GM13977 (cell line): Measurements from ENCODE around the gene TTLL13.

Experiments used
- DNase-seq: peaks from one replicate; pipeline ENCODE4 v3.0.0; 2012; ENCODE audit warnings: low spot score
- in situ Hi-C: fragments of 300-500 bp; cut with MboI; formaldehyde crosslinking; loops from one replicate; pipeline ENCODE4 v1.12.0; 2022; ENCODE audit warnings: low sequenced_read_pairs, low pct_unique_long_range_greater_than_20kb, mixed read lengths, inconsistent platforms; ENCODE audit not compliant: unreplicated experiment
- TF ChIP-seq, protein P1 (sequence below): IDR thresholded peaks from 2 replicates; pipeline ENCODE4 v1.5.1; 2012; ENCODE audit warnings: mild to moderate bottlenecking, control low read depth; ENCODE audit not compliant: insufficient read depth; ENCODE audit errors: extremely low read depth, missing control alignments

The TTLL13 gene

DNA sequence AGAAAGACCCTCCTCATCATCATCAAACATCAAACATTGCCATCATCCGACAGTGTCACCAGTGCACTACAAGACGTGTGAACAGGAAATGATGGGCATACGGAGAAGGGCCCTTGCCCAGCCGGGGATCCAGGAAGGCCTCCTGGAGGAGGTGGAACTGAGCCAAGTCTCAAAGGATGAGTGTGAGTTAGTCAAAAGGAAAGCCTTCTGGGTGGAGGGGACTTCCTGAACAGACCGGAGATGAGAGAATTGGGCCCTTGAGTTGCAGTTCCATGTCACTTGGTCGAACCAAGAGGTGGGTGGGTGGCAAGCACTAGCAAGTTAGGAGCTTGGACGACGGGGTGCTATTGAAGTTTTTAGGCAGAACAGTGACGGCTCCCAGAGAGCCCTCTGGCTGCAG, 39.8 kb upstream of the TTLL13 start:
- TF ChIP-seq, protein P1, sequence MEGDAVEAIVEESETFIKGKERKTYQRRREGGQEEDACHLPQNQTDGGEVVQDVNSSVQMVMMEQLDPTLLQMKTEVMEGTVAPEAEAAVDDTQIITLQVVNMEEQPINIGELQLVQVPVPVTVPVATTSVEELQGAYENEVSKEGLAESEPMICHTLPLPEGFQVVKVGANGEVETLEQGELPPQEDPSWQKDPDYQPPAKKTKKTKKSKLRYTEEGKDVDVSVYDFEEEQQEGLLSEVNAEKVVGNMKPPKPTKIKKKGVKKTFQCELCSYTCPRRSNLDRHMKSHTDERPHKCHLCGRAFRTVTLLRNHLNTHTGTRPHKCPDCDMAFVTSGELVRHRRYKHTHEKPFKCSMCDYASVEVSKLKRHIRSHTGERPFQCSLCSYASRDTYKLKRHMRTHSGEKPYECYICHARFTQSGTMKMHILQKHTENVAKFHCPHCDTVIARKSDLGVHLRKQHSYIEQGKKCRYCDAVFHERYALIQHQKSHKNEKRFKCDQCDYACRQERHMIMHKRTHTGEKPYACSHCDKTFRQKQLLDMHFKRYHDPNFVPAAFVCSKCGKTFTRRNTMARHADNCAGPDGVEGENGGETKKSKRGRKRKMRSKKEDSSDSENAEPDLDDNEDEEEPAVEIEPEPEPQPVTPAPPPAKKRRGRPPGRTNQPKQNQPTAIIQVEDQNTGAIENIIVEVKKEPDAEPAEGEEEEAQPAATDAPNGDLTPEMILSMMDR = no peak
- DNase-seq = peak; percentile 77
- in situ Hi-C loops = no loop called here

DNA sequence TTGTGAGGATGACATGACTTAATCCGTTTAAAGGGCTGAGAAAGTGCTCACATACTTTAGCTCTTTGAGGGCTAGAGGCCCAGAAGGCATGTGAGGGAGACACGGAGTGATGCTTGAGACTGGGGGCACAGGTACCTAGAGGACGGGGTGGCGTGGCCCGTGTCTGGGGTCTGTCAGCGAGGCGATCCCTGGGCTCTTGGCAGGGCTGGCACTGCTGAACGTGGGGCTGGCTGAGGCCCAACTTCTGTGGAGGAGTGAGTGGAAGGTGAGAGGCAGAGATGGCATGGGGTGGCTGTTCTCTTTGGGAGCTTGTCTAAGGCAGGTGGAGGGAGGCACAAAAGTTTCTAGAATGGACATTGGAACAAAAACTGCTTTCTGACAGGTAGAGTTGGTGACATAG, 38.8 kb upstream of the TTLL13 start:
- no peak for DNase-seq
- in situ Hi-C loops = no loop called here
- TF ChIP-seq, protein P1 = no peak

DNA sequence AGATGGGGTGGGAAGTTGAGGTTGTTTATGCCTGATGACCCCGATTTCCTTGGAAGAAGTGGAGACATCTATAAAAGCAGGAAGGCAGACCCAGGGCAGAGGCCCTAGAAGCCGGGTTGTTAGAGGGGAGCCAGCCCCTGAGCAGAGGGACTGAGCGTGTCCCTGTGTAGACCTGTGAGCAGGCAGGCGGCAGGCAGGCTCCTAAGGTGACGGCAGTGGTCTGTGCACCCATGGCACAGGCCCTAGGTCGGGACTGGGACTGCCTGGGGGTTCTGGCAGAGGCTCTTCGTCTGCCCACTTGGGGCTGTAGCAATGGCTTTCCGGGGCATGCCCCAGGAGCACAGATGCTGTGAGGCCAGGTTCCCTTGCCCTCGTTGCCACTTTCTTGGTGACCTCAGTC, 38.3 kb upstream of the TTLL13 start:
- DNase-seq = no peak
- in situ Hi-C loops = no loop called here
- TF ChIP-seq, protein P1 = no peak

DNA sequence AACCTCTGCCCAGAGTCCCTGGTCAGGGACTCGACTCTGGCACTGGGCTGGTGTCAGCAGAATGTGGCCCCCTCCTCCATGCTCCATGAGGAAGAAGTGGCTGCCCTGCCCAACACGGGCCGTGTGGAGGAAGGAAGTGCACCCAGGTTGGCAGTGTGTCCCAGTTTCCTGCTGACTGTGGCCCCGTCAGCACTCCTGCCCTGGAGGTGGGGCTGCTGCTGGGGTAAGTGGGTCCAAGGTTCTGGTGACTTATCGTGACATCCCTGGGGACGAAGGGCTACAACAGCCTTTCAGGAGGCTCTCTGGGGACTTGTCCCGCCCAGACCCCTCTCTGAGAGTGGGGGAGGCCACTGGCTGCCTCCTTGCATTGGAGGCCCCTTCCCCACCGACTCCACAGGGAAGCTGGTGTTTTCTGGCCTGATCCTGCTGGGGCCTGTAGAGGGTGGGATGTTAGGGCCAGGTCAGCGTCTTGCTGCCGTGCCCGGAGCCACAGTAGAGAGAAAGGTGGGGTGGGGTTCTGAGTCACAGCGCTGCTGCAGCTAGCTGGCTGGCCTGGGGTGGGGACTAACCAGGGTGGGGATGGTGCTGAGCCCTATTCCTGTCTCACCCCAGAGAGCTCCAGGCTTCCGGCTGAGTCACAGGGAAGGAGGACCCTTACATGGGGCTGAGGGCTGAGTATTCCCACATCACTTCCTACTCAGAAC, 37.8 kb upstream of the TTLL13 start:
- TF ChIP-seq, protein P1 = no peak
- DNase-seq = no peak
- in situ Hi-C loops = no loop called here

DNA sequence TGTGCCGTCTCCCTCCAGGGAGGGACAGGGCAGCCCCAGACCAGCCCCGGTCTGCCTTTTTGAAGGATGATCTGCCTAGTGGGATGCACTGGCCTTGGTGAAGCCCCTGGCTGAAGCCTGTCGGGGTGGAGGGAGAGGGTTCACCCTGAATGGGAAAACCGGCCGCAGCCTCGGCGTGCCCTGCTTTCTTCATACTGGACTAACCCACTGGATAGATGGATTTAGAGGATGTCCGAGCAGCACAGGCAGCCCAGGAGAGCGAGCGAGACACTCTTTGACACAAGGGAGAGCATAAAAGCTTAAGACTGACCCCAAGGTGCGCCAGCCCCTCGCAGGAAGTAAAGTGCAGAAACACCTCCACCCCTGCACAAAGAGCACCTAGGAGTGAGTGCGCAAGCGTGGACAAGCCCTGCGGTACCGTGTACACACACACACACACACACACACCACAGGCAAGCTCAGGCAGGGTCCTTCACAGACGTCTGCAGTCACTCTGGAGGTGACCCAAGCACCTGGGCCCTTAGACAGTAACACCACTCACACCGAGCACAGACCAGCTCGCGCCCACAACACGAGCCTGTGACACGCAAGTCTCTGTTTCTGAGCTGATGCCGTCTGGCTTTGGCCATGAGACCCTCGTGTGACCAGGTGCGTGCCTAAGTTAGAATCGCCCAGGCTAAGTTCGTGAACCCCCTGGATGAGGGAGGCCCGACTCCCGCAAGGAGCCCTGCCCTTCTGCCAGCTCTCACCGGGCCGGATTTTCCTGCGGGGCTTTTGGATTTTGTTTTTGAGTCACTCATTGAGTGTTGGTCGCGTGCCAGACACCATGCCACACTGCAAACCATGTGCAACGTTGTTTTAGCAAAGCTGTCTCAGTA, 36.9 kb upstream of the TTLL13 start:
- TF ChIP-seq, protein P1 = no peak

DNA sequence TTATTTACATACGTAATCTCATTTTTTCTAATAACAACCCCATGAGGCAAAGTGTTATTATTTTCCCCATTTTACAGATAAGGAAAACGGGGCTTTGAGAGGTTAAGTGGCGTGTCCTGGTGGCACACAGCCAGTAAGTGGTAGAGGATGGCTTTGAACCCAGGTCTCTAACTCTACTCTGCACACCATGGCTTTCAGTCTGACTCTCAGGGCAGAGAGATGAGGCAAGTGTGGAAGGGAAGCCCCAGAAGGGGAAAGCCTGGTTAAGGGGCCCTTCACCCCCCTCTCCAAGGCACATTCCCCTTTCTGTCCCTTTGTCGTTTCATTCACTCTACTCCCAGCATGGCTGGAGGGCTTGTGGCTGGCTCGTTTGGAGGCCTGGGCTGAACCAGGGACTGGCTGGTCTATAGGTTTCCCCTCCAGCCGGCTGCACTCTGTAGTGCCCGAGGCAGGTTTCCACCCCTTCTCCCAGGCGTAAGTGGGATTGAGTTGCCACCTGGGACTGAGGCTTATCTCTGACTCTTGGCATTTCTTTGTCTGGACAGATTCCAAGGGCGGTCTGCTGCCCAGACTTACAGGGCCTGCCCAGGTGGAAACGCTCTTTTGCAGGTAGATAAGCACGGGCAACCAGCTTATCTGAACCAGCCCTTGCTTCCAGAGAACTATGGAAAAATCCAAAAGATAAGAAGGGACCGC, 36.1 kb upstream of the TTLL13 start:
- in situ Hi-C loops = no loop called here
- TF ChIP-seq, protein P1 = no peak
- no peak for DNase-seq

More for the DNA sequence above, 36.9 kb upstream of the TTLL13 start:
- in situ Hi-C loops = no loop called here
- DNase-seq = no peak
